Gastroesophageal sphincter (tissue), 4 donors: ENCODE results near the gene DNAAF8. TPM values are rescaled to one million over a fixed set of nuclear protein-coding genes. Genes with fewer than 3 reads are reported as not detected.

Experiments
- ATAC-seq: fragments of 150-250 bp; one replicate; pipeline ENCODE4 v1.9.1; 2016; ENCODE audit warnings: mild to moderate bottlenecking, moderate library complexity
- H3K27ac ChIP-seq, 4 donors: fragments of 200-600 bp; sonication (generic) in 3 of 4; 1 replicate in 3 of 4; 2 replicates in 1 of 4; pipeline ENCODE4 v1.5.1; 2016 to 2019
- H3K27me3 ChIP-seq: fragments of 200-600 bp; sonication (generic); one replicate; pipeline ENCODE4 v1.5.1; 2019
- H3K36me3 ChIP-seq, 2 donors: fragments of 200-600 bp; sonication (generic); one replicate each; pipeline ENCODE4 v1.5.1; 2019; ENCODE audit warnings: control low read depth in 1 of 2
- H3K4me1 ChIP-seq, 3 donors: fragments of 200-600 bp; sonication (generic); 1 replicate in 2 of 3; 2 replicates in 1 of 3; pipeline ENCODE4 v1.5.1; 2016 to 2019; ENCODE audit warnings: control low read depth in 2 of 3
- H3K4me3 ChIP-seq, 2 donors: fragments of 200-600 bp; sonication (generic); one replicate each; pipeline ENCODE4 v1.5.1; 2019; ENCODE audit warnings: mild to moderate bottlenecking in 1 of 2, moderate library complexity in 1 of 2
- H3K9me3 ChIP-seq, 3 donors: fragments of 200-600 bp; sonication (generic); one replicate each; pipeline ENCODE4 v1.5.1; 2017 to 2019; ENCODE audit warnings: control low read depth in 2 of 3
- CTCF ChIP-seq, 4 experiments: fragments of 200-600 bp in 2 of 4; fragments of 450-650 bp in 2 of 4; sonication (generic) in 1 of 4; IDR thresholded peaks; one replicate each; pipeline ENCODE4 v1.5.1; 2017 to 2019; ENCODE audit warnings: antibody characterized with exemption in 4 of 4, mild to moderate bottlenecking in 2 of 4, moderate library complexity in 2 of 4
- EP300 ChIP-seq: sonication (generic); formaldehyde crosslinking; IDR thresholded peaks from one replicate; pipeline ENCODE4 v1.6.1; 2017; ENCODE audit warnings: antibody characterized with exemption, mild to moderate bottlenecking
- POLR2A ChIP-seq, 2 donors: fragments of 450-650 bp; IDR thresholded peaks; one replicate each; pipeline ENCODE4 v1.6.1; 2017; ENCODE audit warnings: antibody characterized with exemption in 2 of 2, mild to moderate bottlenecking in 2 of 2, moderate library complexity in 1 of 2
- POLR2AphosphoS5 ChIP-seq: sonication (generic); formaldehyde crosslinking; IDR thresholded peaks from one replicate; pipeline ENCODE4 v1.6.1; 2017; ENCODE audit warnings: antibody characterized with exemption
- WGBS, 2 donors: methylation state at CpG; one replicate each; pipeline ENCODE4 v1.1.5; 2018; ENCODE audit warnings: low coverage in 1 of 2; 5-methylcytosine and 5-hydroxymethylcytosine counted together
- total RNA-seq, 4 donors: library from RNA; depleted of rRNA; stranded (reverse); fragments of >200 nt; gene quantifications; one replicate each; pipeline ENCODE4 v1.1.0, GENCODE V29; 2016

The DNAAF8 gene
- total RNA-seq, 4 donors from 2014 or later: 0.54 to 0.89 (median 0.65) TPM

- Histone ChIP-seq H3K27ac (peak overlapping the region in 2 of 4 donors; percentile 87 to 94), H3K4me3 (peak overlapping the region; percentile 61 to 95), H3K27me3 (no peaks in the 10 kb centered on the region), H3K36me3 (peaks cover 0 to 36% of the 10 kb centered on the region in 2 donors), H3K4me1 (peaks cover 0 to 31% (median 5%) of the 10 kb centered on the region in 3 donors), H3K9me3 (no peaks in the 10 kb centered on the region)
- TF ChIP-seq CTCF (IDR thresholded peaks at IDR 0.05): no peak
- TF ChIP-seq POLR2A (IDR thresholded peaks at IDR 0.05): no peak
- TF ChIP-seq POLR2AphosphoS5: no peak
- no peak for TF ChIP-seq EP300
- 33 to 48% methylated on average over 11 of the region's 17 CpGs for WGBS, 2 donors
- ATAC-seq: no peak
Measured at GRCh38 chr16:4733211-4733742, 1.1 kb upstream of the DNAAF8 start.

GRCh38 chr16:4733747-4734062, 632 bp upstream of the DNAAF8 start:
- ATAC-seq: peak; percentile 1
- no peak for TF ChIP-seq EP300
- no peak for TF ChIP-seq CTCF (IDR thresholded peaks at IDR 0.05)
- TF ChIP-seq POLR2A (IDR thresholded peaks at IDR 0.05): no peak
- no peak for TF ChIP-seq POLR2AphosphoS5
- 0% methylated on average over 2 to 5 of the region's 19 CpGs for WGBS, 2 donors

GRCh38 chr16:4734730-4735535, 596 bp downstream of the DNAAF8 start:
- no peaks in the 10 kb centered on the region for H3K27me3 ChIP-seq
- no peaks in the 10 kb centered on the region for H3K9me3 ChIP-seq
- peak; percentile 76 for ATAC-seq
- WGBS, 2 donors: 2 to 4% methylated on average over 7 to 17 of the region's 38 CpGs
- H3K4me3 ChIP-seq: peak overlapping the region; percentile 61 to 95
- TF ChIP-seq CTCF (IDR thresholded peaks at IDR 0.05) (no peak), POLR2A (IDR thresholded peaks at IDR 0.05) (no peak), POLR2AphosphoS5 (no peak), EP300 (no peak)
- peaks cover 0 to 20% of the 10 kb centered on the region in 2 donors for H3K36me3 ChIP-seq
- peaks cover 0 to 31% (median 5%) of the 10 kb centered on the region in 3 donors for H3K4me1 ChIP-seq
- H3K27ac ChIP-seq: peak overlapping the region; percentile 40 to 94 (median 88)

More at GRCh38 chr16:4733747-4734062, 632 bp upstream of the DNAAF8 start:
- H3K4me1 ChIP-seq: peaks cover 0 to 31% (median 5%) of the 10 kb centered on the region in 3 donors
- H3K9me3 ChIP-seq: no peaks in the 10 kb centered on the region
- H3K27ac ChIP-seq: peak overlapping the region; percentile 20 to 94 (median 88)
- no peaks in the 10 kb centered on the region for H3K27me3 ChIP-seq
- peak overlapping the region; percentile 61 to 95 for H3K4me3 ChIP-seq
- peaks cover 0 to 32% of the 10 kb centered on the region in 2 donors for H3K36me3 ChIP-seq

GRCh38 chr16:4736546-4736945, 2.2 kb downstream of the DNAAF8 start:
- Histone ChIP-seq H3K4me3 (no peak overlapping the region), H3K27ac (no peak overlapping the region), H3K27me3 (no peaks in the 10 kb centered on the region), H3K36me3 (peaks cover 0 to 4% of the 10 kb centered on the region in 2 donors), H3K4me1 (peaks cover 0 to 31% (median 5%) of the 10 kb centered on the region in 3 donors), H3K9me3 (no peaks in the 10 kb centered on the region)
- TF ChIP-seq EP300 (no peak), CTCF (IDR thresholded peaks at IDR 0.05) (no peak), POLR2AphosphoS5 (no peak), POLR2A (IDR thresholded peaks at IDR 0.05) (no peak)
- no peak for ATAC-seq
- 29 to 81% methylated on average over 1 to 4 of the region's 4 CpGs for WGBS, 2 donors
